K562 (cell line): ENCODE measurements around the gene DNAH9. TPM values are rescaled to one million over a fixed set of nuclear protein-coding genes. Genes with fewer than 3 reads are reported as not detected.

Experiments
- ATAC-seq: fragments of 200-7000 bp; cut with Tn5 transposase; 3 replicates; pipeline ENCODE4 v1.9.1; 2020; ENCODE audit warnings: moderate library complexity
- BruUV-seq: library from RNA; stranded (reverse); fragments of 400-500 nt; replicated peaks from 2 replicates; lab custom pipeline; 2021; lab: Mats Ljungman, UMichigan
- CTCF ChIA-PET: fragments of 300-600 bp; formaldehyde crosslinking; extraction: SDS; loops from one replicate; lab custom pipeline; 2021; ENCODE audit warnings: low intra/inter-chr PET ratio; lab: Yijun Ruan, JAX
- POLR2A ChIA-PET: fragments of 300-600, 350-650 bp; sonication (Branson Sonifier 250); formaldehyde crosslinking; extraction: SDS; loops from one replicate; lab custom pipeline; 2021; ENCODE audit warnings: antibody characterized with exemption, inconsistent platforms; lab: Yijun Ruan, JAX
- DNase-seq, 4 experiments: peaks; one replicate each; pipeline versions ENCODE4 v3.0.0 to v3.0.0-alpha.2; 2011 to 2018; ENCODE audit warnings: low spot score in 3 of 4, mixed read lengths in 3 of 4; ENCODE audit errors: extremely low read depth in 1 of 4
- FAIRE-seq: peaks from 2 replicates; lab custom pipeline; 2011; peaks lifted over from hg19 to GRCh38; lab: Jason Lieb, UNC
- H2AFZ ChIP-seq: 2 replicates; pipeline ENCODE4 v1.6.0; 2011; ENCODE audit warnings: low read depth, low read length, control low read depth, inconsistent platforms
- H3K27ac ChIP-seq: fragments of 200-600 bp; 3 replicates; pipeline ENCODE4 v1.8.0; 2011; ENCODE audit warnings: low read depth, mild to moderate bottlenecking, control low read depth, inconsistent platforms, low read length, moderate library complexity, mixed read lengths; ENCODE audit errors: extremely low read depth
- H3K27me3 ChIP-seq, 2 experiments: fragments of 300-600 bp in 1 of 2; 2 replicates in 1 of 2; 3 replicates in 1 of 2; pipeline versions ENCODE4 v1.6.0 to v1.8.0; 2011; ENCODE audit warnings: inconsistent platforms in 2 of 2, low read length in 2 of 2, mild to moderate bottlenecking in 1 of 2, mixed read lengths in 1 of 2, moderate library complexity in 1 of 2; ENCODE audit not compliant: control insufficient read depth in 2 of 2, insufficient read depth in 2 of 2
- H3K36me3 ChIP-seq: fragments of 300-600 bp; 3 replicates; pipeline ENCODE4 v1.8.0; 2011; ENCODE audit warnings: mild to moderate bottlenecking, low read length, inconsistent platforms; ENCODE audit not compliant: control insufficient read depth, insufficient read depth
- H3K4me1 ChIP-seq, 2 experiments: fragments of 200-600 bp in 1 of 2; replicated peaks in 1 of 2; 2 replicates in 1 of 2; 3 replicates in 1 of 2; pipeline versions ENCODE4 v1.5.1 to v1.8.0; 2011; ENCODE audit warnings: inconsistent platforms in 2 of 2, low read length in 2 of 2, mild to moderate bottlenecking in 1 of 2, mixed read lengths in 1 of 2, moderate library complexity in 1 of 2; ENCODE audit not compliant: control insufficient read depth in 2 of 2, insufficient read depth in 2 of 2
- H3K4me2 ChIP-seq: 2 replicates; pipeline ENCODE4 v1.6.1; 2011; ENCODE audit warnings: low read length, control low read depth, inconsistent platforms, mixed read lengths; ENCODE audit not compliant: insufficient read depth
- H3K4me3 ChIP-seq: fragments of 200-600 bp; sonication (generic), shearing (Covaris generic); 2 replicates; pipeline ENCODE4 v1.5.1; 2016; ENCODE audit warnings: control low read depth, inconsistent platforms
- H3K79me2 ChIP-seq: fragments of 200-600 bp; 3 replicates; pipeline ENCODE4 v1.8.0; 2011; ENCODE audit warnings: low read length, inconsistent platforms; ENCODE audit not compliant: control insufficient read depth, insufficient read depth
- H3K9ac ChIP-seq, 2 experiments: 2 replicates each; pipeline versions ENCODE4 v1.6.0 to v1.6.1; 2011; ENCODE audit warnings: low read depth in 2 of 2, low read length in 2 of 2, control low read depth in 1 of 2, inconsistent platforms in 1 of 2, mild to moderate bottlenecking in 1 of 2, mixed read lengths in 1 of 2; ENCODE audit not compliant: insufficient read depth in 1 of 2
- H3K9me1 ChIP-seq: one replicate; pipeline ENCODE4 v1.6.0; 2011; ENCODE audit warnings: inconsistent platforms, mild to moderate bottlenecking, low read length, moderate library complexity; ENCODE audit not compliant: control insufficient read depth, insufficient read depth
- H3K9me3 ChIP-seq: replicated peaks from 2 replicates; pipeline ENCODE4 v1.5.1; 2011; ENCODE audit warnings: low read depth, low read length, inconsistent platforms; ENCODE audit not compliant: control insufficient read depth, insufficient read depth
- H4K20me1 ChIP-seq: replicated peaks from 2 replicates; pipeline ENCODE4 v1.6.1; 2011; ENCODE audit warnings: low read length, inconsistent platforms, mixed read lengths; ENCODE audit not compliant: control insufficient read depth, insufficient read depth
- ETV1 ChIP-seq: fragments of 450-650 bp; conservative IDR thresholded peaks from 2 replicates; pipeline ENCODE4 v1.6.1; 2016; ENCODE audit warnings: missing genetic modification characterization, control low read depth, low read depth, missing compliant biosample characterization
- SMC3 ChIP-seq: conservative IDR thresholded peaks from 2 replicates; pipeline ENCODE4 v1.6.1; 2011; ENCODE audit warnings: low read depth, low read length, improper control_type of control experiment; ENCODE audit not compliant: insufficient read depth
- SPI1 ChIP-seq: IDR thresholded peaks from 2 replicates; pipeline ENCODE4 v1.6.1; 2011; ENCODE audit warnings: low read depth, low read length, control low read depth, borderline replicate concordance
- WGBS: fragments of 100-300 bp; shearing (Covaris generic); methylation state at CpG from one replicate; pipeline ENCODE4 v1.1.6; 2016; ENCODE audit warnings: low coverage, mixed read lengths; ENCODE audit not compliant: insufficient coverage; ENCODE audit errors: missing lambda C conversion rate; 5-methylcytosine and 5-hydroxymethylcytosine counted together
- in situ Hi-C: fragments of 300-500 bp; cut with MboI; formaldehyde crosslinking; loops from 4 replicates; pipeline ENCODE4 v1.15.0; 2018; ENCODE audit warnings: inconsistent platforms, mixed read lengths
- intact Hi-C: fragments of 100-400 bp; cut with micrococcal nuclease; formaldehyde crosslinking; loops from 2 replicates; pipeline ENCODE4 v1.14.2; 2022
- polyA plus RNA-seq, 8 experiments: library from polyadenylated mRNA; depleted of rRNA in 4 of 8; stranded (reverse) in 5 of 8; unstranded in 3 of 8; fragments of >200 nt; fragmentation: Nextera tagmentation in 2 of 8; fragmentation: Illumina TruSeq in 1 of 8; extraction: Ambion mirVana in 2 of 8; extraction: Trizol in 1 of 8; gene quantifications; 2 replicates each; pipeline versions ENCODE4 v1.2.1 to v1.2.3, GENCODE V29; 2011 to 2014; ENCODE audit warnings: inconsistent platforms in 1 of 8, missing spikeins in 1 of 8
- total RNA-seq, 7 experiments: library from RNA; depleted of rRNA in 6 of 7; stranded (reverse); fragments of >200 nt in 6 of 7; fragmentation: Illumina TruSeq in 2 of 7; extraction: Trizol in 2 of 7; gene quantifications; 2 replicates each; pipeline versions ENCODE4 v1.2.1 to v1.2.3, GENCODE V29; 2011 to 2021; ENCODE audit warnings: low replicate concordance in 1 of 7
- TF ChIP-seq, protein P1 (sequence below), 2 experiments: fragments of 450-650 bp; formaldehyde crosslinking in 1 of 2; IDR thresholded peaks; 2 replicates each; pipeline versions ENCODE4 v1.4.0 to v1.6.1; 2014 to 2020; ENCODE audit warnings: mild to moderate bottlenecking in 2 of 2, borderline replicate concordance in 1 of 2, low read depth in 1 of 2
- TF ChIP-seq, protein P2 (sequence below): fragments of 200-400 bp; formaldehyde crosslinking; IDR thresholded peaks from 2 replicates; pipeline ENCODE4 v1.6.1; 2017; ENCODE audit warnings: mild to moderate bottlenecking, low read depth, low read length, moderate library complexity
- TF ChIP-seq, protein P3 (sequence below), 3 experiments: IDR thresholded peaks in 2 of 3; conservative IDR thresholded peaks in 1 of 3; 2 replicates each; pipeline ENCODE4 v1.5.1; 2011 to 2012; ENCODE audit warnings: low read length in 3 of 3, mild to moderate bottlenecking in 3 of 3, control low read depth in 2 of 3, improper control_type of control experiment in 1 of 3, inconsistent platforms in 1 of 3, low read depth in 1 of 3, mixed read lengths in 1 of 3, moderate library complexity in 1 of 3; ENCODE audit not compliant: insufficient read depth in 2 of 3

Gene DNAH9
- total and polyA plus RNA-seq, 9 of the 15 experiments (the other 6 are each of a cell fraction or from before 2014, with no cell fraction given), result not detected

DNA sequence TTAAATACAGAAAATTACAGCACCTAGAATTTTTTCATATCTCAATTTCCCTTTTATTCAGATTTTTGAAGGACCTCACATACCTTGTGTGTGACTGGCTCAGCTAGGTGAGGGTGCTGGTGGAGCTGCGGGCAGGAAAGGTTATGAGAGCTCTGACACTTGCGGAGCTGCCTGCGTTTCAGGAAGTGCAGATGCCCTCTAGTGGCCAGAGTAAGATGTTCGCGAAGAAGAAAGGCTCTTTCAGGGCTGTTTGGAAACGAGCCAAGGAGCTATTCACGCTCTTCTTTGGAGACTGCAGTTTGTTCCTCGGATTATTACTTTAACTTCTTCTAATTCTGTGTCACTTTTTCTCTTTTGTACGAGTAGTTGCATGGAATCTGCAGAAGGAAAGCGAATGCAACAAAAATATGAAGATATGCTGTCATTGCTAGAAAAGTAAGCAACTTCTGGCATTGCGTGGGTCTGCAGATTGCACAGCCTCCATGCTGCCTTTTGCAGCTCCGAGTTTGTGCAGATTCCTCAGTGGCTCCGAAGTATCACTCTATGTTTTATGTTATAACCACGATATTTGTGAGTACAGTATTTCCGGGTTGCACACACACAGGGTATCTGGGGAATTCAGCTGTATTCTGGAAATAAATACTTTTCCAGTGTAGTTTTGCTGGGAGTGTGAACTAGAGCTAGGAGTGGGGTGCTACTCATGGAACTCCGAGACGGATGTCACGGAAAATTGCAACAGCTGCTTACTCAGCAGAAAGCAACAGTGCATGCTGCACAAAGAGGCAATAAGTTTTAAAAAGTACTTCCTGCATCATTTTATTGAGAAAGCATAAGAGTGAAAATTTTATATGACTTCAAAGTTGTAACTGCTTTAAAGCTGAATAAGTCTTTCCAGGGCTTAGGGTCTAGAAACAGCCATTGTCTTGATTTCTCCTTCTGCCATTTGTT is 46.3 kb downstream of the DNAH9 start:
- no TSS peak for BruUV-seq
- H4K20me1 ChIP-seq, result no peaks in the 10 kb centered on the region
- H3K36me3 ChIP-seq, result no peaks in the 10 kb centered on the region
- no peak overlapping the region for H3K27ac ChIP-seq
- peak; percentile 76 for ATAC-seq
- H2AFZ ChIP-seq, result no peak overlapping the region
- no peaks in the 10 kb centered on the region for H3K9me1 ChIP-seq
- ChIA-PET POLR2A (no interaction called here), CTCF (no interaction called here)
- in situ Hi-C loops (no loop called here), intact Hi-C loops (loop anchor here (5.0 kb wide), 1 partner anchor 767 kb away; no protein-coding TSS in a partner anchor)
- H3K27me3 ChIP-seq, result no peaks in the 10 kb centered on the region
- no peak overlapping the region for H3K4me2 ChIP-seq
- H3K9ac ChIP-seq, result no peak overlapping the region
- FAIRE-seq, result peak; percentile 86
- no peaks in the 10 kb centered on the region for H3K4me1 ChIP-seq
- DNase-seq, result peak; percentile 37 to 76 (median 68)
- no peak overlapping the region for H3K4me3 ChIP-seq
- no peaks in the 10 kb centered on the region for H3K9me3 ChIP-seq
- 2% methylated on average over 18 of the region's 18 CpGs for WGBS
- H3K79me2 ChIP-seq, result no peaks in the 10 kb centered on the region
- peak; percentile 85 for TF ChIP-seq SPI1
- TF ChIP-seq ETV1 (tag), result peak; percentile 51; the same call in 1 of the 2 replicates
- TF ChIP-seq SMC3, result peak; percentile 48; the same call in 1 of the 2 replicates
- TF ChIP-seq, protein P1, sequence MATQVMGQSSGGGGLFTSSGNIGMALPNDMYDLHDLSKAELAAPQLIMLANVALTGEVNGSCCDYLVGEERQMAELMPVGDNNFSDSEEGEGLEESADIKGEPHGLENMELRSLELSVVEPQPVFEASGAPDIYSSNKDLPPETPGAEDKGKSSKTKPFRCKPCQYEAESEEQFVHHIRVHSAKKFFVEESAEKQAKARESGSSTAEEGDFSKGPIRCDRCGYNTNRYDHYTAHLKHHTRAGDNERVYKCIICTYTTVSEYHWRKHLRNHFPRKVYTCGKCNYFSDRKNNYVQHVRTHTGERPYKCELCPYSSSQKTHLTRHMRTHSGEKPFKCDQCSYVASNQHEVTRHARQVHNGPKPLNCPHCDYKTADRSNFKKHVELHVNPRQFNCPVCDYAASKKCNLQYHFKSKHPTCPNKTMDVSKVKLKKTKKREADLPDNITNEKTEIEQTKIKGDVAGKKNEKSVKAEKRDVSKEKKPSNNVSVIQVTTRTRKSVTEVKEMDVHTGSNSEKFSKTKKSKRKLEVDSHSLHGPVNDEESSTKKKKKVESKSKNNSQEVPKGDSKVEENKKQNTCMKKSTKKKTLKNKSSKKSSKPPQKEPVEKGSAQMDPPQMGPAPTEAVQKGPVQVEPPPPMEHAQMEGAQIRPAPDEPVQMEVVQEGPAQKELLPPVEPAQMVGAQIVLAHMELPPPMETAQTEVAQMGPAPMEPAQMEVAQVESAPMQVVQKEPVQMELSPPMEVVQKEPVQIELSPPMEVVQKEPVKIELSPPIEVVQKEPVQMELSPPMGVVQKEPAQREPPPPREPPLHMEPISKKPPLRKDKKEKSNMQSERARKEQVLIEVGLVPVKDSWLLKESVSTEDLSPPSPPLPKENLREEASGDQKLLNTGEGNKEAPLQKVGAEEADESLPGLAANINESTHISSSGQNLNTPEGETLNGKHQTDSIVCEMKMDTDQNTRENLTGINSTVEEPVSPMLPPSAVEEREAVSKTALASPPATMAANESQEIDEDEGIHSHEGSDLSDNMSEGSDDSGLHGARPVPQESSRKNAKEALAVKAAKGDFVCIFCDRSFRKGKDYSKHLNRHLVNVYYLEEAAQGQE (IDR thresholded peaks at IDR 0.05; ENCODE audit: borderline replicate concordance), result peak; percentile 39; the same call in 1 of the 2 replicates
- TF ChIP-seq, protein P1 (CRISPR knock-in tag; IDR thresholded peaks at IDR 0.05; ENCODE audit: low read depth), result no peak
- TF ChIP-seq, protein P2, sequence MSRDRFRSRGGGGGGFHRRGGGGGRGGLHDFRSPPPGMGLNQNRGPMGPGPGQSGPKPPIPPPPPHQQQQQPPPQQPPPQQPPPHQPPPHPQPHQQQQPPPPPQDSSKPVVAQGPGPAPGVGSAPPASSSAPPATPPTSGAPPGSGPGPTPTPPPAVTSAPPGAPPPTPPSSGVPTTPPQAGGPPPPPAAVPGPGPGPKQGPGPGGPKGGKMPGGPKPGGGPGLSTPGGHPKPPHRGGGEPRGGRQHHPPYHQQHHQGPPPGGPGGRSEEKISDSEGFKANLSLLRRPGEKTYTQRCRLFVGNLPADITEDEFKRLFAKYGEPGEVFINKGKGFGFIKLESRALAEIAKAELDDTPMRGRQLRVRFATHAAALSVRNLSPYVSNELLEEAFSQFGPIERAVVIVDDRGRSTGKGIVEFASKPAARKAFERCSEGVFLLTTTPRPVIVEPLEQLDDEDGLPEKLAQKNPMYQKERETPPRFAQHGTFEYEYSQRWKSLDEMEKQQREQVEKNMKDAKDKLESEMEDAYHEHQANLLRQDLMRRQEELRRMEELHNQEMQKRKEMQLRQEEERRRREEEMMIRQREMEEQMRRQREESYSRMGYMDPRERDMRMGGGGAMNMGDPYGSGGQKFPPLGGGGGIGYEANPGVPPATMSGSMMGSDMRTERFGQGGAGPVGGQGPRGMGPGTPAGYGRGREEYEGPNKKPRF, result no peak
- TF ChIP-seq, protein P3, sequence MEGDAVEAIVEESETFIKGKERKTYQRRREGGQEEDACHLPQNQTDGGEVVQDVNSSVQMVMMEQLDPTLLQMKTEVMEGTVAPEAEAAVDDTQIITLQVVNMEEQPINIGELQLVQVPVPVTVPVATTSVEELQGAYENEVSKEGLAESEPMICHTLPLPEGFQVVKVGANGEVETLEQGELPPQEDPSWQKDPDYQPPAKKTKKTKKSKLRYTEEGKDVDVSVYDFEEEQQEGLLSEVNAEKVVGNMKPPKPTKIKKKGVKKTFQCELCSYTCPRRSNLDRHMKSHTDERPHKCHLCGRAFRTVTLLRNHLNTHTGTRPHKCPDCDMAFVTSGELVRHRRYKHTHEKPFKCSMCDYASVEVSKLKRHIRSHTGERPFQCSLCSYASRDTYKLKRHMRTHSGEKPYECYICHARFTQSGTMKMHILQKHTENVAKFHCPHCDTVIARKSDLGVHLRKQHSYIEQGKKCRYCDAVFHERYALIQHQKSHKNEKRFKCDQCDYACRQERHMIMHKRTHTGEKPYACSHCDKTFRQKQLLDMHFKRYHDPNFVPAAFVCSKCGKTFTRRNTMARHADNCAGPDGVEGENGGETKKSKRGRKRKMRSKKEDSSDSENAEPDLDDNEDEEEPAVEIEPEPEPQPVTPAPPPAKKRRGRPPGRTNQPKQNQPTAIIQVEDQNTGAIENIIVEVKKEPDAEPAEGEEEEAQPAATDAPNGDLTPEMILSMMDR (IDR thresholded peaks at IDR 0.05 in 2 of 3, conservative IDR thresholded peaks at IDR 0.05 in 1 of 3; ENCODE audit: insufficient read depth in 2 of 3, low read depth in 1 of 3, low read length in 3 of 3), result peak; percentile 62 to 81 (median 68)
